GM12872 (cell line): Measurements from ENCODE around the gene SLFNL1.

Source experiments
- TF ChIP-seq, protein P1 (sequence below): IDR thresholded peaks from 3 replicates; pipeline ENCODE4 v1.5.1; 2011; ENCODE audit warnings: low read depth, mild to moderate bottlenecking, low read length, moderate library complexity; ENCODE audit not compliant: insufficient read depth

Gene SLFNL1

DNA sequence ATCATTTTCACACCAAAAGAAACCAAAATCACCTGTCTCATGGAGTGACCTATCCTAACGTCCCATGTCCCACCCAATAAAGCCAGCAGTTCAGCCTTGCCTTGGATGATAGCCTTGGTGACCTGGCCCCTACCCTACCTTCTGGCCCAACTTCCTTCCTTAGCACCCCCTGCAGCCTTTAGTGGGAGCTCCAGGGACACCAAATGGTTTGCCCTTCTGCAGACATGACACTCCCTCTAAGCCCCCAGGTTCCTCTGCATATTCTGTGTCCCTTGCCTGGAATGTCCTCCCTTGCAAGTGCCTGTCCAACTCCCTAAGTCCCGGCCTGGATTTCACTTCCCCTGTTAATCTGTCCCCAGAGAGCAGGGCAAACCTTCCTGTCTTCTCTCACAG lies 2.2 kb downstream of the SLFNL1 start:
- TF ChIP-seq, protein P1, sequence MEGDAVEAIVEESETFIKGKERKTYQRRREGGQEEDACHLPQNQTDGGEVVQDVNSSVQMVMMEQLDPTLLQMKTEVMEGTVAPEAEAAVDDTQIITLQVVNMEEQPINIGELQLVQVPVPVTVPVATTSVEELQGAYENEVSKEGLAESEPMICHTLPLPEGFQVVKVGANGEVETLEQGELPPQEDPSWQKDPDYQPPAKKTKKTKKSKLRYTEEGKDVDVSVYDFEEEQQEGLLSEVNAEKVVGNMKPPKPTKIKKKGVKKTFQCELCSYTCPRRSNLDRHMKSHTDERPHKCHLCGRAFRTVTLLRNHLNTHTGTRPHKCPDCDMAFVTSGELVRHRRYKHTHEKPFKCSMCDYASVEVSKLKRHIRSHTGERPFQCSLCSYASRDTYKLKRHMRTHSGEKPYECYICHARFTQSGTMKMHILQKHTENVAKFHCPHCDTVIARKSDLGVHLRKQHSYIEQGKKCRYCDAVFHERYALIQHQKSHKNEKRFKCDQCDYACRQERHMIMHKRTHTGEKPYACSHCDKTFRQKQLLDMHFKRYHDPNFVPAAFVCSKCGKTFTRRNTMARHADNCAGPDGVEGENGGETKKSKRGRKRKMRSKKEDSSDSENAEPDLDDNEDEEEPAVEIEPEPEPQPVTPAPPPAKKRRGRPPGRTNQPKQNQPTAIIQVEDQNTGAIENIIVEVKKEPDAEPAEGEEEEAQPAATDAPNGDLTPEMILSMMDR, result no peak

DNA sequence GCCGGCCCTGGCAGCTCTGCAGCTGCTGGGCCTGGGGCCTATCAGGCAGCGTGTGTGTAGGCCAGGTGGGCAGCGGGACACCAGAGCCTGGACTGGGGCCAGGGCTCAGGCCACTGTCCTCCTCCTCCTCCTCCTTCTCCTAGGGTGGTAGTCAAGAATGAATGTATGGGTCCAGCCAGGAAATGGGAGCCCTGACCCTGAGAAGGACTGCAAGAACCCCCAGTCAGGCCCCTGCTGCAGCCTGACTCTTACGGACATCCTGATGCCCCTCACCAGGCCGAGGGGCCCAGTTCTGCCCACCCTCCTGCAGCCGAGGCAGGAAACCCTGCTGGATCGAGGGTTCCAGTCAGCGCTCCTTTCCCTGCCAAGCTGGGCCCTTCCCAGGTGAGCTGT lies 3.5 kb downstream of the SLFNL1 start:
- TF ChIP-seq, protein P1, result no peak

DNA sequence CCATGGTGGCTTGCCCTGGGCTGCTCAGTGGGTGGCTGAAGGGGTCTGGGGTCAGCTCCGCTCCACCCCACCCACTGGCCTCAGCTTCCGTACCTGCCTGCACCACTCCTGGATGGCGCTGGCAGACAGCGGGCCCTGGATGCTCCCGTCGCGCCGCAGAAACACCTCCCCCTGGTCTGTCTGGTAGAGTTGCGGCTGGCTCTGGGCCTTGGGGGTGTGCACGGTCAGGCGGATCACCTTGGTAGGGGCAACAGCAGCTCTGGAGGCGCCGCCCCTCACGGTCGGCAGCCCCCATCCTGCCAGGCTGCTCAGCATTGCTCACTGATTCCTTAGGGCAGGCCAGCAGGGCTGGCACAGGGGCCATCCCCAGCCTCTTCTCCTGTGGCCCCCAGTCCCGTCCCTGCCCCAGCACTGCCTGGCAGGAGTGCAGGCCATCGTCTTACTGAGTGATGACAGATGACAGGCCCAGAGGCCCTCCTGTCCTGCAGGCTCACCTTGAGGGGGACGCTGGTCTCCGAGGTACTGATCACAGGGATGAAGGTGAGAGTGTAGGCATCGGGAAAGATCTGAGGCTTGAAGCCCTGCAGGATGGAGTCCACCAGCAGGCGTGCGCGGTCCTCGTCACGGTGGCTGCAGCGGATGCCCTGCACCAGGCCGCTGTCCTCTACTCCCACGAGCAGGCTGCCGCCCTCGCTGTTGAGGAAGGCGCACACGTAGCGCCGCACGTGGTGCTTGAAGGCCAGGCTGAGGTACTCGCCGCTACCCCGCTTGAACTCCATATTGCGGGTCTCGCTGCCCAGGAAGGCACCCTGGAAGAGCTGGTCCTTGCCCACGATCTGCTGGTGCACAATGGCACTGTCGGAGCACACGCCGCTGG lies 4.1 kb downstream of the SLFNL1 start:
- TF ChIP-seq, protein P1, result no peak

DNA sequence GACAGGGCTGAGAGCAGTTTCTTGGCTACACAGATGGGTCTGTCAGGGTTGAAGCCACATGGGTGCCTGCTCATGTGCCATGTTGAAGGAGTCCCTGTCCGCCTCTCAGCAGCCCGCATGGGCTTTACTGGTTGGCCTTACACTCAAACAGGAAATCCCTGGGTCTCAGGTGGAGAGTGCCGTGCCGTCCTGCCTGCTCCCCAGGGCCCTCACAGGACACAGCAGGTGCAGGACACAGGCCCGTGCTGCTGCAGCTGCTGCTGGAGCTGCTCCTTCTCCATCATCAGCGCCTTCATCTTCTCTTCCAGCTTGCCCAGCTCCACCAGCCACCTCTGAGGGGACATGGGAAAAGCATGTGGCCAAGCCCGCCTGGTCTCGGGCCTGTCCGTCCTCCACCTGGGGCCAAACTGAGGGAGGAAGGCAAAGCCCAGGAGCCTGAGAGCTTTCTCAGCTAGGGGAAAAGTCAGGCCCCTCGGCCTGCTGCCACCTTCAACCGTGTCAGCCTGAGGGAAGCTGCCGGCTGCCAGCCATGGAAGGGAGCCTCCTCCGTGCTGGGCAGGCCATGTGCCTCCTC lies 5.5 kb downstream of the SLFNL1 start:
- TF ChIP-seq, protein P1, result no peak

DNA sequence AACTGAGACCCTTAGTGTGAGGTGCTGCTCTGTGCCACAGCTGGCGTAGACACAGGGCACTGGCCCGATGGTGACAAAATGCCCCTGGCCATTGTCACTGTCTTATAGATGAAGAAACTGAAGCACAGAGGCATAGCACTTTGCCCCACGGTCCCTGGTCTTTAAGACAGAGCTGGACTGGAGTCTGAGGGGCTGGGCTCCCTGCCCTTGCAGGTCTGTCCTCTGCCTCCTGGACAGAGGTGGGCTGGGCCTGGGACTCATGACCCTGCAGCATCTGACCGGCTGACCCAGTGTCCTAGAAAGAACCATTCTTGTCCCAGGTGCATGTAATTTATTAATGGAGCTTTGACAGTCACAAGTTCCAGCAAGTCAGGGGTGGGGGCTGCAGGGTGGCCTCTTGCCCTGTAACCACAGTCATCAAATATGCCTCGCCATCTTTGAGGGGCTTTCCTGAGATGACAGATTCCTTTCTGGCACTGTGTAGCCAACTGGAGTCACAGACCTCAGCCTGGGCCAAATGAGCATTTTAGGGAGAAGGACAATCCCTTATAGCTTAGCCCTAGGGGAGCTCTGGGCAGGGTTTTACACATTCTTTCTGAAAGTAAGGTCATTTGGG lies 6.1 kb downstream of the SLFNL1 start:
- TF ChIP-seq, protein P1, result no peak

DNA sequence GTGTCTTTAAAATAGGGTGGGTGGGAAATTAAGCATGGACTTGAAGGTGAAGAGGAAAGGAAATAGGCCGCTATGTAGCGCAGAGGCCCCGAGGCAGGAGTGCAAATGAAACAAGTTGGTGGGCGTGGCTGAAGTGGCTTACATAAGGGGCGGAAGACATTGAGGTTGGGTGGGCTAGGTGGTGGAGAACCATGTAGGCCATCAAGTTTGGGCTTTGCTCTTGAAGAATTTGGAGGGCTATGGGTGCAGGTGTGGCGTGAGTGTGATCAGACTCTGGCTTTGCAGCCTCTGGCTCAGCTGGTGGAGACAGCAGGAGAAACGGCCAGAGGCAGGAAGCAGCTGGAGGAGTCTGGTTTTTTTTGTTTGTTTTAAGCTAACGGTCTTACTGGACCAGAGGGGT lies 6.7 kb downstream of the SLFNL1 start:
- TF ChIP-seq, protein P1, result no peak

DNA sequence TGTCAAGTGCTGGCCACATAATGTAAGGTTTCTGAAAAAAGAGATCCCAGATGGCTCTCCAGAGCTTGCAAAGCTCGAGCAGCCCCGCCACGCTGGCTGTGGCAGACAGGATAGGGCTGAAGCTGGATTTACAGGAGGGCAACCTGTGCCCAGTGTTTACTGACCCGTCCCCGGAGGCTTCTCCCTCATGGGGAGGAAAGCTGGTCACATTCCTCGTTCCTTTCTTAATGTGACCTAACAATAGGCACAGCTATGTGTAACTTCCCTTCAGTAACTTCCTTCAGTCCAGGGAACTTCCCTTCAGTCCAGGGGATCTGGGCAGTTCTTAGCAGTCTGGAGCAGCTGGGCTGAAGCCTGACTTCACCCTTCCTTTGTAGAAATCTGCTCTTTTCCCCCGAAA lies 7.7 kb downstream of the SLFNL1 start:
- TF ChIP-seq, protein P1, result no peak
